HG03103 (cell line): Measurements from ENCODE around the gene ANKRD6.

Experiments
- ATAC-seq: cut with Tn5 transposase; IDR thresholded peaks from one replicate; pipeline ENCODE4 v1.9.1; 2021; ENCODE audit warnings: low read depth; ENCODE audit not compliant: unreplicated experiment

ANKRD6 gene

GRCh38 chr6:89464295-89464694 lies 31.3 kb downstream of the ANKRD6 start:
- no peak for ATAC-seq

- no peak for ATAC-seq
These were observed 34.5 kb downstream of the ANKRD6 start for GRCh38 chr6:89467437-89467836.

- no peak for ATAC-seq
These were observed 36.0 kb downstream of the ANKRD6 start for GRCh38 chr6:89468998-89469397.

GRCh38 chr6:89471287-89471867 lies 38.4 kb downstream of the ANKRD6 start:
- ATAC-seq = no peak

- no peak for ATAC-seq
These were observed 42.1 kb downstream of the ANKRD6 start for GRCh38 chr6:89475101-89475500.

- ATAC-seq = no peak
These were observed 42.7 kb downstream of the ANKRD6 start for GRCh38 chr6:89475634-89476033.

- no peak for ATAC-seq
These were observed 46.9 kb downstream of the ANKRD6 start for GRCh38 chr6:89479897-89480296.

- no peak for ATAC-seq
These were observed 48.7 kb downstream of the ANKRD6 start for GRCh38 chr6:89481695-89482094.

- no peak for ATAC-seq
These were observed 49.2 kb downstream of the ANKRD6 start for GRCh38 chr6:89482126-89482525.

GRCh38 chr6:89483111-89483720 lies 50.3 kb downstream of the ANKRD6 start:
- no peak for ATAC-seq

- no peak for ATAC-seq
These were observed 52.4 kb downstream of the ANKRD6 start for GRCh38 chr6:89485320-89485719.

GRCh38 chr6:89487864-89488263 lies 54.9 kb downstream of the ANKRD6 start:
- ATAC-seq = no peak

GRCh38 chr6:89488438-89488837 lies 55.5 kb downstream of the ANKRD6 start:
- ATAC-seq = no peak

GRCh38 chr6:89489078-89489477 lies 56.1 kb downstream of the ANKRD6 start:
- ATAC-seq = no peak

GRCh38 chr6:89492025-89492640 lies 59.2 kb downstream of the ANKRD6 start:
- ATAC-seq = no peak

GRCh38 chr6:89494131-89494793 lies 61.3 kb downstream of the ANKRD6 start:
- ATAC-seq = no peak

GRCh38 chr6:89495961-89496535 lies 63.1 kb downstream of the ANKRD6 start:
- no peak for ATAC-seq

GRCh38 chr6:89500611-89501010 lies 67.7 kb downstream of the ANKRD6 start:
- ATAC-seq = no peak

GRCh38 chr6:89501222-89501621 lies 68.3 kb downstream of the ANKRD6 start:
- no peak for ATAC-seq

GRCh38 chr6:89501753-89502152 lies 68.8 kb downstream of the ANKRD6 start:
- ATAC-seq = no peak

- no peak for ATAC-seq
These were observed 70.7 kb downstream of the ANKRD6 start for GRCh38 chr6:89503641-89504040.
